ENCODE data around the gene RCBTB2. TPM values are rescaled to one million over a fixed set of nuclear protein-coding genes. Genes with fewer than 3 reads are reported as not detected.
A peak's percentile ranks its signal among the peaks of the same experiment; 100 is the strongest.

RCBTB2 gene
- total RNA-seq, 2 experiments from 2014 or later = 6.1 to 6.5 TPM

DNA sequence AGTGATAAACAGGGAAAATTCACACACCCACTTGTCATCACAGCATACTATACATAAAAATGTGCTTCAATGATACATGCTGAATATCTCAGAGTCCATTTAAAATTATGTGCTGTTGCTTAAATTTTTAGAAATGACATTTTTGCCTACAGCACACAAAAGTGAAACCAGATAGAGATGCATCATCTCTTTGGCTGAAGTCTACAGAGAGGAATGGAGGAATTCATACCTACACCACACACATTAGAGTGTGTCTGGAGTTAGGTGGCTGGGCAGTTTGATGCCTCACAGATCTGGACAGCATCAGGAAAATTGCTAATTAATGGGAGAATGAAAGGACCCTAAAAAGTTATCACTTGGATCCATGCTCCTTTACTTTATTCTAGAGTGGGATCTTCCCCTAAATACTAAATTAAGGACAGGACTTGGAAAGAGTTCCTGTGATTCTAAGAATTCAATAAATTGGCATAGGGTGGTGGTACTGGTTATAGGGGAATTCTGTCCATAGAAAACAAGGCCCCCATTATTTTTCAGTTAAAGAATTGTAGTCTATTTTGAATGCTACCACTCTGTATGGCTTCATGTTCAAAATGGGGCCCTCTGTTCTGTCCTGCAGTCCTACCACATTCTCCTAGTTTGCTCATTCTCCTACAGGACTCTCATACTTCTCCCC, 41.3 kb downstream of the RCBTB2 start:
- intact Hi-C loops (cut with DNase I, micrococcal nuclease) = loop anchor here (1.0 to 5.0 kb wide), 6 partner anchors 14 to 91 kb away; partner anchors contain the start of genes LPAR6 (in 1 of the 2) and RCBTB2 (in 1 of the 2)
- Histone ChIP-seq H3K9me3 (ENCODE audit: control insufficient read depth in 1 of 2, insufficient read depth in 1 of 2, low read length in 2 of 2) (no peaks in the 10 kb centered on the region), H3K27me3 (ENCODE audit: control insufficient read depth in 1 of 2, insufficient read depth in 2 of 2, low read length in 2 of 2) (no peaks in the 10 kb centered on the region), H3K36me3 (ENCODE audit: insufficient read depth, low read length) (peaks cover 11% of the 10 kb centered on the region), H3K4me3 (ENCODE audit: low read length) (peak overlapping the region; percentile 58), H3K27ac (ENCODE audit: low read depth in 1 of 2, low read length in 2 of 2) (peak overlapping the region; percentile 57 to 79), H3K4me1 (ENCODE audit: insufficient read depth, low read length) (peaks cover 57% of the 10 kb centered on the region)
- CTCF ChIA-PET = interaction anchor here (1.4 kb wide), 1 partner anchor 89 kb away, joined by 6 read pairs; no protein-coding TSS in a partner anchor
- no peak for ATAC-seq (ENCODE audit: poor library complexity)
- no peak overlapping the region for H3K27ac Mint-ChIP-seq
- peaks cover 20% of the 10 kb centered on the region for H3K36me3 Mint-ChIP-seq (ENCODE audit: low read depth)
- H3K4me3 Mint-ChIP-seq = no peak overlapping the region
- no peaks in the 10 kb centered on the region for H3K27me3 Mint-ChIP-seq
- peaks cover 23% of the 10 kb centered on the region for H3K4me1 Mint-ChIP-seq (ENCODE audit: low read depth)
- H3K9me3 Mint-ChIP-seq = no peaks in the 10 kb centered on the region
- TF ChIP-seq, protein P1, sequence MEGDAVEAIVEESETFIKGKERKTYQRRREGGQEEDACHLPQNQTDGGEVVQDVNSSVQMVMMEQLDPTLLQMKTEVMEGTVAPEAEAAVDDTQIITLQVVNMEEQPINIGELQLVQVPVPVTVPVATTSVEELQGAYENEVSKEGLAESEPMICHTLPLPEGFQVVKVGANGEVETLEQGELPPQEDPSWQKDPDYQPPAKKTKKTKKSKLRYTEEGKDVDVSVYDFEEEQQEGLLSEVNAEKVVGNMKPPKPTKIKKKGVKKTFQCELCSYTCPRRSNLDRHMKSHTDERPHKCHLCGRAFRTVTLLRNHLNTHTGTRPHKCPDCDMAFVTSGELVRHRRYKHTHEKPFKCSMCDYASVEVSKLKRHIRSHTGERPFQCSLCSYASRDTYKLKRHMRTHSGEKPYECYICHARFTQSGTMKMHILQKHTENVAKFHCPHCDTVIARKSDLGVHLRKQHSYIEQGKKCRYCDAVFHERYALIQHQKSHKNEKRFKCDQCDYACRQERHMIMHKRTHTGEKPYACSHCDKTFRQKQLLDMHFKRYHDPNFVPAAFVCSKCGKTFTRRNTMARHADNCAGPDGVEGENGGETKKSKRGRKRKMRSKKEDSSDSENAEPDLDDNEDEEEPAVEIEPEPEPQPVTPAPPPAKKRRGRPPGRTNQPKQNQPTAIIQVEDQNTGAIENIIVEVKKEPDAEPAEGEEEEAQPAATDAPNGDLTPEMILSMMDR (IDR thresholded peaks at IDR 0.05) = no peak
- POLR2A ChIA-PET = interaction anchor here (0.6 to 3.8 kb wide), 19 partner anchors 8 to 484 kb away, joined by 3 to 96 read pairs (median 4); partner anchors contain the start of genes FNDC3A, LPAR6 and RCBTB2
- DNase-seq = peak in 1 of 14 experiments; percentile 51

DNA sequence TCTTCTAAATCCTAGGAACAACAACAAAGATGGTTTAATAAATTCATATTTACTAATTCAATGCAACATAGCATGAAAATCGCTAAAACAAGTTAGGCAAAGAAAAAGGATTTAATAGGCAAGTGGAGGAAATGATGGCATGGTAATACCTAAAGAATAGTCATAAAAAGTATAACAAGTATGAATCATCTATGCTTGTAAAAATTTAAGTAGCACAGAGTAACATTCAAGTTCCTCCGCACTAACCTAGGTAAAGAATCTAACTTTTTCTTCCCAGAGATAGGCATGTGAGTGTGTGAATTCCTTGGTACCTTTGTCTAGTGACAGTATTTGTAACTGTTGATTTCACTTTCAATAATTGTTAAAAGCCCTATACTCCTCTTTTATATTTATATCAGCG, 42.6 kb downstream of the RCBTB2 start:
- ChIA-PET CTCF (interaction anchor here (1.2 kb wide), 1 partner anchor 90 kb away, joined by 5 read pairs; no protein-coding TSS in a partner anchor), POLR2A (interaction anchor here (0.8 to 2.9 kb wide), 3 partner anchors 15 to 71 kb away, joined by 3 to 21 read pairs (median 9); partner anchors contain the start of gene RCBTB2)
- peaks cover 50% of the 10 kb centered on the region for H3K4me1 ChIP-seq (ENCODE audit: insufficient read depth, low read length)
- Mint-ChIP-seq H3K27ac (no peak overlapping the region), H3K4me1 (ENCODE audit: low read depth) (peaks cover 23% of the 10 kb centered on the region), H3K9me3 (no peaks in the 10 kb centered on the region), H3K27me3 (no peaks in the 10 kb centered on the region), H3K4me3 (no peak overlapping the region), H3K36me3 (ENCODE audit: low read depth) (peaks cover 25% of the 10 kb centered on the region)
- ATAC-seq (ENCODE audit: poor library complexity) (no peak), DNase-seq (no peak)
- peaks cover 11% of the 10 kb centered on the region for H3K36me3 ChIP-seq (ENCODE audit: insufficient read depth, low read length)
- no peaks in the 10 kb centered on the region for H3K27me3 ChIP-seq (ENCODE audit: control insufficient read depth in 1 of 2, insufficient read depth in 2 of 2, low read length in 2 of 2)
- H3K27ac ChIP-seq (ENCODE audit: low read depth in 1 of 2, low read length in 2 of 2) = peak overlapping the region; percentile 11 to 57
- H3K9me3 ChIP-seq (ENCODE audit: control insufficient read depth in 1 of 2, insufficient read depth in 1 of 2, low read length in 2 of 2) = no peaks in the 10 kb centered on the region
- intact Hi-C loops (cut with DNase I, micrococcal nuclease) = loop anchor here (2.0 to 5.0 kb wide), 4 partner anchors 17 to 92 kb away; partner anchors contain the start of genes LPAR6 (in 1 of the 2) and RCBTB2 (in 1 of the 2)
- peak overlapping the region; percentile 58 for H3K4me3 ChIP-seq (ENCODE audit: low read length)
- TF ChIP-seq, protein P1 (IDR thresholded peaks at IDR 0.05) = no peak

DNA sequence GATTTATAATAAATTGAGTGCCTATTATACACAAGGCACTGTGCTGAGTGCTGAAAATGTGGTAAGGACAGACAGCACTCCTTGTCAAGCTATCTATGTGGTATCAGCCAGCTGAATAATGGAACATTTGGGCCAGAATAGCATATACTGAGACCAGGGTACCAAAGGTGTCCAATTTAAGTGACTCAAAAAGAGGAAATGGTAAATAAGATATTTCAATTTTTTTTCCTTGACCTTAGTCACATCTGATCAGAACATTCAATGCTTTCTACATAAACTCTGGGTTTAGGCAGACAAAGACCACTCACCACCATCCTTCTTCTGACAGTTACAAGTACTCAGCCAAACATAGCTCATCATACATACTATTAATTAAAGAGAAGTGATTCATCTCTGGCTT, 43.2 kb downstream of the RCBTB2 start:
- CTCF ChIA-PET = interaction anchor here (0.9 to 1.2 kb wide), 3 partner anchors 14 to 91 kb away, joined by 3 to 5 read pairs (median 3); no protein-coding TSS in a partner anchor
- peaks cover 11% of the 10 kb centered on the region for H3K36me3 ChIP-seq (ENCODE audit: insufficient read depth, low read length)
- H3K27ac ChIP-seq (ENCODE audit: low read depth in 1 of 2, low read length in 2 of 2) = peak overlapping the region; percentile 11 to 57
- intact Hi-C loops (cut with DNase I, micrococcal nuclease) = loop anchor here (2.0 to 5.0 kb wide), 4 partner anchors 17 to 93 kb away; partner anchors contain the start of genes LPAR6 (in 1 of the 2) and RCBTB2 (in 1 of the 2)
- Mint-ChIP-seq H3K4me3 (no peak overlapping the region), H3K36me3 (ENCODE audit: low read depth) (peaks cover 31% of the 10 kb centered on the region), H3K27me3 (no peaks in the 10 kb centered on the region), H3K4me1 (ENCODE audit: low read depth) (peaks cover 24% of the 10 kb centered on the region), H3K27ac (no peak overlapping the region), H3K9me3 (no peaks in the 10 kb centered on the region)
- POLR2A ChIA-PET = interaction anchor here (0.7 to 2.9 kb wide), 5 partner anchors 9 to 72 kb away, joined by 3 to 21 read pairs (median 3); partner anchors contain the start of gene RCBTB2
- ATAC-seq (ENCODE audit: poor library complexity) (no peak), DNase-seq (no peak)
- H3K9me3 ChIP-seq (ENCODE audit: control insufficient read depth in 1 of 2, insufficient read depth in 1 of 2, low read length in 2 of 2) = no peaks in the 10 kb centered on the region
- peak overlapping the region; percentile 58 for H3K4me3 ChIP-seq (ENCODE audit: low read length)
- TF ChIP-seq, protein P1 (IDR thresholded peaks at IDR 0.05) = no peak
- peaks cover 50% of the 10 kb centered on the region for H3K4me1 ChIP-seq (ENCODE audit: insufficient read depth, low read length)
- no peaks in the 10 kb centered on the region for H3K27me3 ChIP-seq (ENCODE audit: control insufficient read depth in 1 of 2, insufficient read depth in 2 of 2, low read length in 2 of 2)
